Brain pericyte (primary cell): ENCODE data around the gene AJAP1.
"Not testable (repeated sequence)": the region's sequence is repeated elsewhere in the genome, so short reads cannot be mapped to it uniquely, and the experiment has no call there.

ENCODE experiments used
- DNase-seq: peaks from one replicate; pipeline ENCODE4 v3.0.0-alpha.2; 2012; ENCODE audit warnings: low read depth, low spot score

AJAP1 gene

GRCh38 chr1:4657244-4657789, 2.9 kb downstream of the AJAP1 start:
- DNase-seq, result no peak

GRCh38 chr1:4657960-4658541, 3.6 kb downstream of the AJAP1 start:
- no peak for DNase-seq

- DNase-seq, result no peak
Measured at GRCh38 chr1:4658643-4659628, 4.5 kb downstream of the AJAP1 start.

- DNase-seq, result no peak
Measured at GRCh38 chr1:4660917-4661594, 6.6 kb downstream of the AJAP1 start.

GRCh38 chr1:4661595-4661917, 7.1 kb downstream of the AJAP1 start:
- DNase-seq, result no peak

GRCh38 chr1:4662168-4662567, 7.8 kb downstream of the AJAP1 start:
- DNase-seq, result no peak

GRCh38 chr1:4662723-4663122, 8.3 kb downstream of the AJAP1 start:
- DNase-seq, result no peak

- no peak for DNase-seq
Measured at GRCh38 chr1:4664095-4664494, 9.7 kb downstream of the AJAP1 start.

GRCh38 chr1:4664606-4665005, 10.2 kb downstream of the AJAP1 start:
- DNase-seq, result no peak

- no peak for DNase-seq
Measured at GRCh38 chr1:4665456-4665855, 11.0 kb downstream of the AJAP1 start.

GRCh38 chr1:4666683-4667082, 12.3 kb downstream of the AJAP1 start:
- DNase-seq, result not testable (repeated sequence)

GRCh38 chr1:4668743-4669700, 14.6 kb downstream of the AJAP1 start:
- no peak for DNase-seq

GRCh38 chr1:4670265-4670664, 15.9 kb downstream of the AJAP1 start:
- no peak for DNase-seq

GRCh38 chr1:4671828-4672227, 17.4 kb downstream of the AJAP1 start:
- DNase-seq, result no peak

GRCh38 chr1:4673494-4673893, 19.1 kb downstream of the AJAP1 start:
- DNase-seq, result no peak

- DNase-seq, result no peak
Measured at GRCh38 chr1:4674117-4674516, 19.7 kb downstream of the AJAP1 start.

- DNase-seq, result no peak
Measured at GRCh38 chr1:4674676-4675075, 20.3 kb downstream of the AJAP1 start.

- DNase-seq, result no peak
Measured at GRCh38 chr1:4675454-4676186, 21.2 kb downstream of the AJAP1 start.

- no peak for DNase-seq
Measured at GRCh38 chr1:4676253-4676652, 21.8 kb downstream of the AJAP1 start.

GRCh38 chr1:4677608-4678007, 23.2 kb downstream of the AJAP1 start:
- no peak for DNase-seq
